CD4-positive, alpha-beta memory T cell (primary cell): ENCODE measurements around the gene SUPT4H1. TPM values are rescaled to one million over a fixed set of nuclear protein-coding genes. Genes with fewer than 3 reads are reported as not detected.

Experiments
- CTCF ChIA-PET: fragments of 350-600 bp; sonication (Branson Sonifier 250); formaldehyde crosslinking; loops from one replicate; lab custom pipeline; 2021; ENCODE audit warnings: inconsistent platforms; ENCODE audit not compliant: partially characterized antibody; lab: Charles Lee
- POLR2A ChIA-PET: fragments of 350-600 bp; sonication (Branson Sonifier 250); formaldehyde crosslinking; loops from one replicate; lab custom pipeline; 2021; ENCODE audit not compliant: partially characterized antibody; lab: Charles Lee
- DNase-seq, 5 donors: peaks; one replicate each; pipeline versions ENCODE4 v3.0.0 to v3.0.0-alpha.2; 2020 to 2022; ENCODE audit warnings: mixed read lengths in 1 of 5
- H3K27ac ChIP-seq: one replicate; pipeline ENCODE4 v1.7.0; 2013; ENCODE audit warnings: low read depth, low read length
- H3K27me3 ChIP-seq: 2 replicates; pipeline ENCODE4 v1.7.0; 2013; ENCODE audit warnings: mild to moderate bottlenecking, low read length, moderate library complexity; ENCODE audit not compliant: insufficient read depth
- H3K36me3 ChIP-seq: 2 replicates; pipeline ENCODE4 v1.7.0; 2013; ENCODE audit warnings: mild to moderate bottlenecking, low read length, moderate library complexity; ENCODE audit not compliant: insufficient read depth
- H3K4me1 ChIP-seq: 2 replicates; pipeline ENCODE4 v1.7.0; 2013; ENCODE audit warnings: mild to moderate bottlenecking, low read length, moderate library complexity; ENCODE audit not compliant: insufficient read depth
- H3K4me3 ChIP-seq, 2 donors: one replicate each; pipeline ENCODE4 v1.7.0; 2013; ENCODE audit warnings: low read length in 2 of 2, mild to moderate bottlenecking in 1 of 2
- H3K9me3 ChIP-seq, 2 donors: one replicate each; pipeline ENCODE4 v1.7.0; 2013; ENCODE audit warnings: low read length in 2 of 2, control low read depth in 1 of 2; ENCODE audit not compliant: control insufficient read depth in 1 of 2
- H3K27ac Mint-ChIP-seq, 7 donors: one replicate each; pipeline ENCODE4 v1.8.0; 2020 to 2021; ENCODE audit warnings: mixed read lengths in 7 of 7, mild to moderate bottlenecking in 6 of 7, inconsistent platforms in 3 of 7, moderate library complexity in 3 of 7
- H3K27me3 Mint-ChIP-seq, 2 donors: one replicate each; pipeline ENCODE4 v1.8.0; 2020 to 2021; ENCODE audit warnings: mixed read lengths in 2 of 2
- H3K36me3 Mint-ChIP-seq, 2 donors: one replicate each; pipeline ENCODE4 v1.8.0; 2020 to 2021; ENCODE audit warnings: mixed read lengths in 2 of 2, inconsistent platforms in 1 of 2, mild to moderate bottlenecking in 1 of 2
- H3K4me1 Mint-ChIP-seq, 4 donors: one replicate each; pipeline ENCODE4 v1.8.0; 2020 to 2021; ENCODE audit warnings: mixed read lengths in 4 of 4, mild to moderate bottlenecking in 1 of 4
- H3K4me3 Mint-ChIP-seq, 8 donors: one replicate each; pipeline ENCODE4 v1.8.0; 2020 to 2021; ENCODE audit warnings: mixed read lengths in 8 of 8, mild to moderate bottlenecking in 7 of 8, moderate library complexity in 6 of 8, inconsistent platforms in 3 of 8
- H3K9me3 Mint-ChIP-seq, 8 donors: one replicate each; pipeline ENCODE4 v1.8.0; 2020 to 2021; ENCODE audit warnings: mixed read lengths in 8 of 8, mild to moderate bottlenecking in 5 of 8, inconsistent platforms in 3 of 8, moderate library complexity in 1 of 8
- intact Hi-C: fragments of 100-400 bp; cut with micrococcal nuclease; formaldehyde crosslinking; loops from one replicate; pipeline ENCODE4 v1.15.1; 2023
- polyA plus RNA-seq, 2 donors: library from polyadenylated mRNA; unstranded; fragments of 300-500 nt; fragmentation: Illumina TruSeq; gene quantifications; one replicate each; pipeline ENCODE4 v1.2.3, GENCODE V29; 2021
- total RNA-seq, 2 experiments: library from RNA; stranded (reverse); gene quantifications; one replicate each; pipeline ENCODE4 v1.2.3, GENCODE V29; 2021

The SUPT4H1 gene
- total and polyA plus RNA-seq, 4 experiments from 2014 or later, result 61.4 to 120 (median 84.8) TPM

DNA sequence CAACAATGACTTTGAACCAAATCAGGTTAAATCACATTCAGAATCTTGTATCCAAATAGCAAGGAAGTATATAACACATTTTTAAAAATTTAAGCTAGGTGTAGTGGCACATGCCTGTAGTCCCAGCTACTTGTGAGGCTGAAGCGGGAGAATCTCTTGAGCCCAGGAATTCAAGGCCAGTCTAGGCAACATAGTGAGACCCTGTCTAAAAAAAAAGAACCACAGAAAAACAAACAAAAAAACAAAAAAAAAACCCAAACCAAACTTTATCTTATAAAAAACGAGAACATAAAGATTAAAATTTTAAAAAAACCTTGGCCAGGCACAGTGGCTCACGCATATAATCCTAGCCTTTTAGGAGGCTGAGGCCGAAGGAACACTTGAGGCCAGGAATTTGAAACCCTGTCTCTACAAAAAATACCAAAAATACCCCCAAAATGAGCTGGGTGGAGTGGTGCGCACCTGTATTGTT lies 11.6 kb downstream of the SUPT4H1 start:
- ChIA-PET POLR2A (interaction anchor here (1.8 to 34.1 kb wide), 3 partner anchors 3 to 36 kb away, joined by 4 to 3924 read pairs (median 3924); partner anchors contain the start of genes SUPT4H1 and TSPOAP1), CTCF (interaction anchor here (1.3 to 13.8 kb wide), 7 partner anchors 6 to 147 kb away, joined by 3 to 510 read pairs (median 31); partner anchors contain the start of genes HSF5, RNF43 and TSPOAP1)
- Histone ChIP-seq H3K9me3 (no peaks in the 10 kb centered on the region), H3K4me1 (peaks cover 93% of the 10 kb centered on the region), H3K27me3 (no peaks in the 10 kb centered on the region), H3K27ac (peak overlapping the region; percentile 97), H3K4me3 (peak overlapping the region; percentile 82 to 99), H3K36me3 (peaks cover 2% of the 10 kb centered on the region)
- intact Hi-C loops, result no loop called here
- peak overlapping the region; percentile 94 to 99 (median 97) for H3K27ac Mint-ChIP-seq
- H3K9me3 Mint-ChIP-seq, result no peaks in the 10 kb centered on the region
- H3K36me3 Mint-ChIP-seq, result peaks cover 11 to 43% of the 10 kb centered on the region in 2 donors
- no peaks in the 10 kb centered on the region for H3K27me3 Mint-ChIP-seq
- H3K4me3 Mint-ChIP-seq, result peak overlapping the region; percentile 88 to 99 (median 98)
- H3K4me1 Mint-ChIP-seq, result peaks cover 50 to 100% (median 69%) of the 10 kb centered on the region in 4 donors
- peak in 1 of 5 donors; percentile 21 for DNase-seq

DNA sequence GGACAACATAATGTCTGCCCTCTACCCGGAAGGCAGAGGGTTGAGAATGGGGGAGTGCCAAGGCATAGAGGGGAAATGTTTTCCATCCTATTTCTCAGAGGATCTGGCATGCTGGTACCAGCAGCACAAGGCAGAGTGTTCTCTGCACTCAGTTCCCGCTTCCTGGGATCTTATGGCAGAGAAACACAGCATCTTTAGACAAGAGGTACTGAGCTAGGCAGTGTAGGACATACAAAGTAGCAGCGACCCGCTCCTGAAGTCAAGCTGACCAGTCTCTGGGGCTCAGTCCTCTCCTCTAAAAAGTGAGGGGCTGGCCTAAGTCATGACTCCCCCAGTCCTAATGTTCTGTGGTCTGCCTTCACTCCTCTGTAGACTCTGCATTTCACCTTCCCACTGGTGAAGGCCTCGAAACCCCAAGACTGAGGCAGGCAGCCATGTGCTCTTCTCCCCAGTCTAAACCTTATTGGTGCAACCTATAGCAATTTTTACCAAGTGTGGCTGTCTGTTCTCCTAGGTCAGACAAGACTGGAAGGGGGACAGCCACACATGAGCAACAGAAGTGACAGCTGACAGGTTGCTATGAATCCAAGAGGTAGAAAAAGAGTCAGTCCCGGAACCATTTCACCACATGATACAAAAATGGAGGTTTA lies 12.1 kb downstream of the SUPT4H1 start:
- H3K27me3 Mint-ChIP-seq, result no peaks in the 10 kb centered on the region
- H3K9me3 Mint-ChIP-seq, result no peaks in the 10 kb centered on the region
- peaks cover 45 to 100% (median 68%) of the 10 kb centered on the region in 4 donors for H3K4me1 Mint-ChIP-seq
- H3K4me1 ChIP-seq, result peaks cover 93% of the 10 kb centered on the region
- H3K27ac ChIP-seq, result peak overlapping the region; percentile 97
- POLR2A ChIA-PET, result interaction anchor here (0.8 to 34.1 kb wide), 3 partner anchors 4 to 148 kb away, joined by 4 to 3924 read pairs (median 3924); partner anchors contain the start of genes HSF5, SUPT4H1 and TSPOAP1
- no peaks in the 10 kb centered on the region for H3K36me3 ChIP-seq
- CTCF ChIA-PET, result interaction anchor here (1.2 to 13.8 kb wide), 6 partner anchors 9 to 78 kb away, joined by 3 to 510 read pairs (median 20); partner anchors contain the start of genes RNF43, SUPT4H1 and TSPOAP1
- intact Hi-C loops, result loop anchor here (5.0 to 10.0 kb wide), 3 partner anchors 292 to 1085 kb away; partner anchors contain the start of genes MSI2 and SRSF1
- H3K27me3 ChIP-seq, result no peaks in the 10 kb centered on the region
- H3K4me3 ChIP-seq, result peak overlapping the region; percentile 82 to 99
- peak in 3 of 5 donors; percentile 26 to 65 (median 30) for DNase-seq
- peaks cover 5 to 38% of the 10 kb centered on the region in 2 donors for H3K36me3 Mint-ChIP-seq
- no peaks in the 10 kb centered on the region for H3K9me3 ChIP-seq
- H3K27ac Mint-ChIP-seq, result peak overlapping the region; percentile 94 to 99 (median 97)
- H3K4me3 Mint-ChIP-seq, result peak overlapping the region; percentile 88 to 99 (median 98)

DNA sequence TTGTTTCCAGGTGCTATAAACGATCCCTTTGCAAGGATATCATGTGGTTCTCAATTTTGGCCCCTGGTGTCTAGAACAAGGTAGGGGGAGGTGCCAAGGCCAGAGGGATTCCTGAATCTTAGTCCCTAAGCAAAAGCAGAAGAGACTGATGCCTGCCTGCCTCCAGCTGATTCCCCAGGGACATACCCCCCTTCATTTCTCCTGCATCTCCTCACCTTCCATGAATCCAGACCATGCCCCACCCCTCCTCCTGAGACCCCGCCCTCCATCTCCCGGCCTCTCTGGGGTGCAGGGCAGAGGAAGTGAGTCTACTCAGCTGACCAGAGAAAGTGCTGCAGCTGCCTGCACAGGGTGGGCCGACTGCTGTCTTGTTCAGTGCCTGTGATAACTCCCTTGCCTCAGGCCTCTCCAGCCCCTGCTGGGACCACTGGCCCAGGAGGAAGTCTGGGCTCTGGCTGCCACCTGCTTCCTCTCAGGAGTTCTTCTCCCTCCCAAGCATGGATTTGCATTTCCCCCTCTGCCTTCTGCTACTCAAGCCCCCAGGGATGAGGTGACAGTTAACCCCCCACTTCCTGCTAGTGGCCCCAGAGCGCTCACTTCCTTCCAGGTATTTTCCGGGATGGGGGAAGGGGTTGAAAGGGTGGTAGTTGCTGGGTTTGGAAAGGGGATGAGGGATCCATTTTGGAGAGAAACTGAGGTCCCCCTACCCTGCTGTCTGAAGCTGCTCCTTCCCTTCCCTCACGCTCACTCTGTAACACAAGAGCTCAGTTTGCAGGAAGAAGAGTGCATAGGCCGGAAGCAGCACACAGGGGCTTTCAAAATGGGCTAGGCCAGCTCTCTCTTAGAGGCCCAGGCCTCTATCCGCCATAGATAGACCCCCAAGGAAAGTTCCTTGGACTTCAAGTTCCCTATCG lies 12.9 kb downstream of the SUPT4H1 start:
- H3K36me3 ChIP-seq, result no peaks in the 10 kb centered on the region
- peak in 3 of 5 donors; percentile 31 to 63 (median 42) for DNase-seq
- H3K4me3 ChIP-seq, result peak overlapping the region; percentile 82 to 99
- peaks cover 93% of the 10 kb centered on the region for H3K4me1 ChIP-seq
- no peaks in the 10 kb centered on the region for H3K27me3 Mint-ChIP-seq
- no peaks in the 10 kb centered on the region for H3K27me3 ChIP-seq
- H3K36me3 Mint-ChIP-seq, result peaks cover 4 to 30% of the 10 kb centered on the region in 2 donors
- intact Hi-C loops, result loop anchor here (1.0 to 10.0 kb wide), 4 partner anchors 10 to 1084 kb away; partner anchors contain the start of genes MSI2 and SRSF1
- peak overlapping the region; percentile 88 to 99 (median 98) for H3K4me3 Mint-ChIP-seq
- peak overlapping the region; percentile 97 for H3K27ac ChIP-seq
- H3K9me3 ChIP-seq, result no peaks in the 10 kb centered on the region
- CTCF ChIA-PET, result interaction anchor here (1.2 to 13.8 kb wide), 5 partner anchors 8 to 78 kb away, joined by 3 to 510 read pairs (median 31); partner anchors contain the start of genes RNF43, SUPT4H1 and TSPOAP1
- peak overlapping the region; percentile 94 to 99 (median 97) for H3K27ac Mint-ChIP-seq
- POLR2A ChIA-PET, result interaction anchor here (0.8 to 34.1 kb wide), 5 partner anchors 5 to 489 kb away, joined by 4 to 3924 read pairs (median 13); partner anchors contain the start of genes HSF5, MRPS23, RNF43 and SUPT4H1
- H3K4me1 Mint-ChIP-seq, result peaks cover 44 to 100% (median 70%) of the 10 kb centered on the region in 4 donors
- H3K9me3 Mint-ChIP-seq, result no peaks in the 10 kb centered on the region

DNA sequence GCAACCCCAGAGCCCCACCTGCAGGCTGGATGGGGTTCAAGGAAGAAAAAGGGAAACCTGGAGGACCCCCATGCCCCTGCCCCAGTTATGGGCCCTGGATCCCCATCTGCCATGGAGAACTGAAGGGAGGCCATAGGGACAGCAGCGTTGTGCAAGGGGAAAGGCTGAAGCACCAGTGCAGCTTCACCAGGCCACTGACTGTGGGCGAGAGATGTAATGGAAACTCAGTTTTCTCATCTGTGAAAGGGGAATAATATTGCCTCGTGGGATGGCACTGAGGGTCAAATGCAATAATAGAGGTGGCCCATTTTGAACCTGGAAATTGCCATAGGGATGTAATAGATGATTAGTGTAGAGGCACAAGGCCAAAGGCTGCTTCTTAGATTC lies 13.6 kb downstream of the SUPT4H1 start:
- peak overlapping the region; percentile 82 to 99 for H3K4me3 ChIP-seq
- no peaks in the 10 kb centered on the region for H3K9me3 Mint-ChIP-seq
- intact Hi-C loops, result loop anchor here (1.0 to 10.0 kb wide), 4 partner anchors 9 to 1084 kb away; partner anchors contain the start of genes MSI2 and SRSF1

DNA sequence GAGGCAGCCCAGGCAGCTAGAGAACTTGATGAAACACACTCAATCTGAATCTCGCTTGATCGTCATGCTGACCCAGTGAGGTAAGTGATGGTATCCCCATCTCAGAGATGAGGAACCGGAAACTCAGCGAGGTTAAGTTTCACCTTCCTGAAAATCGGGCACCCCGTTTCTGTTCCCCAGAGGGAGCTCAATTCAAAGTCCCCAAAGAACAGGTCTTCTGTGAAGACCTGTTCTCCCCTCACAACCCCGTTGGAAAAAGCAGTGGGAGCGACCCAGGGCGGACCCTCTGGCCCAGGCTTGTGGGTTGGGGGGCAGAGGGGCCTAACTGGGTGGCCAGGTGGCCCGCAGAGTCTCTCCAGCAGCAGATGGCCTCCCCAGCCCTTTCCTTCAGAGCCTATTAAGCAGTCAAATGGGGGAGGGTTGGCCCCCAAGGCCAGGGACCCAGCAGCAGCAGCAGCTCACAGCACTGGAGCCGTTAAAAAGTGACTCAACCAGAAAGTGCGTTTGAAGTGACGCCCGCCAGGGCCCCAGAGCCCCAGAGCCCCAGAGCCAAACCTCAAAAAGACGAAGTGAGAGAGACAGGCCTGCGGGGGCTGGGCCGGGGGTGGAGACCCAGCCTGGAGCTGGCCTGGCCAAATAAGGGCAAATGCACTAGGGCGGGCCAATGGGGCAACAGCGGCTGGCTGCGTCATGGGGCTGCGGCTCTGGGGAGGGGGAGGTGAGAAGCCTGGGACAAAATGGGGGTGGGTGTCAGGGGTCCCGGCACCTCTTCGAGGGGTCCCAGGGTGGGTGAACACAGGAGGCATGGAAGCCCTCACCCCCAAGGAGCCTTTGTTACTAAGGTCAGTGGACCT lies 14.2 kb downstream of the SUPT4H1 start:
- H3K4me1 Mint-ChIP-seq, result peaks cover 41 to 98% (median 64%) of the 10 kb centered on the region in 4 donors
- peak; percentile 89 to 96 (median 91) for DNase-seq
- Histone ChIP-seq H3K4me1 (peaks cover 89% of the 10 kb centered on the region), H3K36me3 (no peaks in the 10 kb centered on the region), H3K27ac (peak overlapping the region; percentile 97), H3K27me3 (no peaks in the 10 kb centered on the region), H3K9me3 (no peaks in the 10 kb centered on the region), H3K4me3 (peak overlapping the region; percentile 99)
- H3K27me3 Mint-ChIP-seq, result no peaks in the 10 kb centered on the region
- peak overlapping the region; percentile 88 to 99 (median 98) for H3K4me3 Mint-ChIP-seq
- H3K27ac Mint-ChIP-seq, result peak overlapping the region; percentile 94 to 99 (median 97)
- CTCF ChIA-PET, result interaction anchor here (1.0 to 13.8 kb wide), 6 partner anchors 7 to 80 kb away, joined by 3 to 510 read pairs (median 32); partner anchors contain the start of genes RNF43, SUPT4H1 and TSPOAP1
- POLR2A ChIA-PET, result interaction anchor here (0.6 to 34.1 kb wide), 14 partner anchors 6 to 488 kb away, joined by 3 to 3924 read pairs (median 4); partner anchors contain the start of genes HSF5, MRPS23, RNF43 and SRSF1
- intact Hi-C loops, result loop anchor here (1.0 to 10.0 kb wide), 4 partner anchors 9 to 1083 kb away; partner anchors contain the start of genes MSI2 and SRSF1
- peaks cover 4 to 31% of the 10 kb centered on the region in 2 donors for H3K36me3 Mint-ChIP-seq
- no peaks in the 10 kb centered on the region for H3K9me3 Mint-ChIP-seq

More for the DNA sequence above, 13.6 kb downstream of the SUPT4H1 start:
- H3K27ac ChIP-seq, result peak overlapping the region; percentile 97
- Mint-ChIP-seq H3K27me3 (no peaks in the 10 kb centered on the region), H3K4me3 (peak overlapping the region; percentile 88 to 99 (median 98)), H3K36me3 (peaks cover 4 to 30% of the 10 kb centered on the region in 2 donors), H3K27ac (peak overlapping the region; percentile 94 to 99 (median 97)), H3K4me1 (peaks cover 43 to 100% (median 69%) of the 10 kb centered on the region in 4 donors)
- no peaks in the 10 kb centered on the region for H3K36me3 ChIP-seq
- H3K4me1 ChIP-seq, result peaks cover 93% of the 10 kb centered on the region
- ChIA-PET POLR2A (interaction anchor here (0.8 to 34.1 kb wide), 7 partner anchors 5 to 488 kb away, joined by 4 to 3924 read pairs (median 13); partner anchors contain the start of genes HSF5, MRPS23, RNF43 and SUPT4H1), CTCF (interaction anchor here (1.0 to 13.8 kb wide), 7 partner anchors 6 to 79 kb away, joined by 3 to 510 read pairs (median 31); partner anchors contain the start of genes RNF43, SUPT4H1 and TSPOAP1)
- no peaks in the 10 kb centered on the region for H3K27me3 ChIP-seq
- H3K9me3 ChIP-seq, result no peaks in the 10 kb centered on the region
- DNase-seq, result no peak
